NCI-H1930 (cell line): Measurements from ENCODE around the gene EFR3B.
"Not testable (repeated sequence)": the region's sequence is repeated elsewhere in the genome, so short reads cannot be mapped to it uniquely, and the experiment has no call there.

Experiments
- DNase-seq, 2 experiments: peaks; one replicate each; lab custom pipeline; 2025; lab: John Stamatoyannopoulos, UW

Gene EFR3B, protein sequence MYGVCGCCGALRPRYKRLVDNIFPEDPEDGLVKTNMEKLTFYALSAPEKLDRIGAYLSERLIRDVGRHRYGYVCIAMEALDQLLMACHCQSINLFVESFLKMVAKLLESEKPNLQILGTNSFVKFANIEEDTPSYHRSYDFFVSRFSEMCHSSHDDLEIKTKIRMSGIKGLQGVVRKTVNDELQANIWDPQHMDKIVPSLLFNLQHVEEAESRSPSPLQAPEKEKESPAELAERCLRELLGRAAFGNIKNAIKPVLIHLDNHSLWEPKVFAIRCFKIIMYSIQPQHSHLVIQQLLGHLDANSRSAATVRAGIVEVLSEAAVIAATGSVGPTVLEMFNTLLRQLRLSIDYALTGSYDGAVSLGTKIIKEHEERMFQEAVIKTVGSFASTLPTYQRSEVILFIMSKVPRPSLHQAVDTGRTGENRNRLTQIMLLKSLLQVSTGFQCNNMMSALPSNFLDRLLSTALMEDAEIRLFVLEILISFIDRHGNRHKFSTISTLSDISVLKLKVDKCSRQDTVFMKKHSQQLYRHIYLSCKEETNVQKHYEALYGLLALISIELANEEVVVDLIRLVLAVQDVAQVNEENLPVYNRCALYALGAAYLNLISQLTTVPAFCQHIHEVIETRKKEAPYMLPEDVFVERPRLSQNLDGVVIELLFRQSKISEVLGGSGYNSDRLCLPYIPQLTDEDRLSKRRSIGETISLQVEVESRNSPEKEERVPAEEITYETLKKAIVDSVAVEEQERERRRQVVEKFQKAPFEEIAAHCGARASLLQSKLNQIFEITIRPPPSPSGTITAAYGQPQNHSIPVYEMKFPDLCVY

DNA sequence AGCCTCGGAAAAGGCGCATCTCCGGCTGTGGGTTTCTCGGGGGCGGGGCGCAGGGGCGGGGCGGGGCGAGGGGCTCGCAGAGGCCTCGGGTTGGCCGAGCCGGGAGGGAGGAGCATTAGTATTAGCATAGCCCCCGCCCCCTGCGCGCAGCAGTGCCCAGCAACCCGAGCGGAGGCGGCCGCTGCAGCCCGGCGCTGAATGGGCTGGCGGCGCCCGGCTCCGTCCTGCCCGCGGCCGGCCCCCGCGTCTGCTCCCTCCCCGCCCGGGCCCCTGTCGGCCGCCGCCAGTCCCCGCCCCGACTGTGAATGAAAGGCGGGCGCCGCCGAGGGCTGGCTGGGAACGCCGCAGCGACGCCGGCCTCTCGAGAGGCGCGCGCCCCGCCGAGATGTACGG, at the start of gene EFR3B:
Gene EFR3B (plus strand): TSS at position 149 of the 393 bp plus-strand sequence. CDS start 237 bp downstream, at position 386.
- peak; percentile 86 to 92 for DNase-seq

DNA sequence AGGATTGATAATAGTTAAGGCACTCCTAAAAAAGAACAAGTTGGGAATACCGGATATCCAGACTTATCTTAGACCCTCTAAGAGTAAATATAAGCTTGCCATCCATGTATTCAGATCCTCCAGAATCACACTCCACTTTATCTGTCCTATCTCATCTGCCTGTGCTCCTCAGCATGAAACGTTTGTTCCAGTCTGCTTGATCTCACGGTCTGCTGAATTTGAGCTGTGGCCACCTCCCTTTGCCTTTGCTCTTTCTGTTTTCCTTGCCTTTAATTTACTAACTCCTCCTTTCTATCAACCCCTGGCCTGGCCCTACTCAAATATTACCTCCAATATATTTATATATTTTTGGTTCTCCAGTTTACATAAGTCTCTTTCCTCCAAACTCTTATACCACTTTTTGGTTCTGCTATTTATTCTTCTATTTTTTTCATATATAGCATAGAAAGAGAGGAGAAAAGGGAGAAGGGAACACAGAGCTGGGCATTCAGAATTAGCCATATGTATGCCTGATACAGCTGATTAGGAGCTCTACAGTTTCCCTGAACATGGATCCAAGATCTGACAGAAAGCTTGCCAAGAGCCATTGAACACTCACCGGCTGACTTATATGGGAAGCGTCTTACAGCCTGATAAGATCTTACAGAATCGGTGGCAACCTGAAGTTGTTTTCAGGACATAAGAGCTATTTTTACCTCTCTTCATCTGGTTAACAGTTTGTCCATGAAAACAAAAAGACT, 48.3 kb upstream of the EFR3B start:
- DNase-seq, result no peak

DNA sequence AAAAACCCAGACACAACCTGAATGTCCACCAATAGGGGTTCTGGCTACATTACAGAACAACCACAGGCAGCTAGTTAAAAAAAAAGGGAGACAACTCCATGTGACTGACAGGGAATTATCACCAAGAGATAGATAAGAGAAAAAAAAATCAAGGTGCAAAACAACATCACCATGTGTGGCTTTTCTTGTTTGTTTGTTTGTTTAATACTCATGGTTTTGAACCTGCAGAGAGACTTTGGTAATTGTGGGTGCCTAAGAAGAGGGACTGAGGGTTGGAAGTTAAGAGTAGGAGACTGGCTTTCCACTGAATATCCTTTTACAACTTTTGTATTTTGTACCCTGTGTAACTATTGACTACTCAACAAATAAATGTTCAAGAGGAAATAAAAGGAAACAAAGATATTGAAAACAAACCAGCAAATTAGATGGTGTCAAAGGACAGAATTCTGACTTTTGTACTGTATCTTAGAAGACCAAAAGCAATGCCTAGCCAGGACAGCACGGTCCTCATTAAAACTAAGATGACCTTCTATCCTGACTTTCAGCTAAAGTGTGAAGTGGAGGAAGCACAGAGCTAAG, 47.6 kb upstream of the EFR3B start:
- no peak for DNase-seq

DNA sequence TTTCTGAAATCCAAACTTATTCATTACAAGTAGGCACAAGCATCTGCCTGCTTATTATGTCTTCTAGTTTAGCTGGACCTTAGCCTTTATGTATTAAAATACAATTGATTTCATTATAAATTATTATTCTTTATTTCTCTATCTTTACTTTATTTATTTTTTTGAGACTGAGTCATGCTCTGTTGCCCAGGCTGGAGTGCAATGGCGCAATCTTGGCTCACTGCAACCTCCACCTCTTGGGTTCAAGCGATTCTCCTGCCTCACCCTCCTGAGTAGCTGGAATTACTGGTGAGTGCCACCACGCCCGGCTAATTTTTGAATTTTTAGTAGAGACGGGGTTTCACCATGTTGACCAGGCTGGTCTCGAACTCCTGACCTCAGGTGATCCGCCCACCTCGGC, 42.8 kb upstream of the EFR3B start:
- DNase-seq, result not testable (repeated sequence)

DNA sequence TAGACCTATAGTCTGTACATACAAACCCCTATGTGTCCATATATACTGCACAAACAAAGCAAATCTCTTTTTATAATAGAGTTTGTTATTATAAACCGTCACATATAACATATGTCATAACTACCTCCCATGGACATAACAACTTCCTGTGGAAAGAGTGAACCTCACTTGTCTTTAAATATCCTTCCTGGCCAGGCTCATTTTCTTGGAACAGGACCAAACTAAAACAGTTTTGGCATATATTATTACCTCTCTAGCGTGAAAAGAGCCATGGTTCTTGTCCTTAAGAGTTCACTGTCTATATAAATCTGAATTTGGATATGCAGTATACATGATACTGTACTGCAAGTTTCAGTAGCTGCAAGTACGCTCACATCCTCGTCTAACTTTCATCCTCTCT, 41.8 kb upstream of the EFR3B start:
- DNase-seq, result no peak

DNA sequence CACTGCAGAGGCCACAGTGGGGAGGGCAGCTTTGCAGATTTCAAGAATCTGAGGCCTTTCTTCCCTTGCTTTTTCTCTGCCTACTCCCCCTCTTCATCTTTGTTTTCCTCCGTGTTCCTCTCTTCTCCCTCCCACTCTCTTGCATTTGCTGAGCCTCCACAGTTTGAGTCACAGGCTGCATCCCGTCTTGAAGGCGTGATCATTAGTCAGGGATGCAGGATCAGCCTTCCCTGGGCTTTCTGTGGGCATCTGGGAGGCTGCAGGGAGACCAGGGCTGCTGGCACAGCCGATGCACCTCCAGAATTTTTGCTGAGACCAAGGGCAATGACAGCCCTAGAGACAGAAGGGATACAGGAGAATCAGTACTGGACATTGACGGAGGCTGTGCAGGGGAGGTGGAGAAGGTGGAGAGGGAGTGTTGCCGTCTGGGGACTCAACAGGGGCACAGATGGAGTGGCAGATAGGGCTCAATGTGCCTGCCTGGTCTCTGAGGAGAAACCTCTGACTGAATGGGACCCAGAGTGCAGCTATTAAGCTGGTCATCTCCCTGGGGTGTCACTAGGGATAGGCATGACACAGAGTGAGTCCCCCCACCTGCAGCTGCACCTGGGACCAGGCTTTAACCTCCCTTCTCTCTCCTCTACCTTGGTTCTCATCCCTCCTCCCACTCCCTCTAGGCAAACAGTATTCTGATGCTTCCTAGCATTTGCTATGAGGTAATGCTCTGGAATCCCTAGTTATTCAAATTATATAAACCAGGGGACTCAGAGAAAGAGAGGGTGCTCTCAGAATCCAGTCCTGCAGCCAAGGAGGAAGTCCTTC, 41.2 kb upstream of the EFR3B start:
- no peak for DNase-seq

DNA sequence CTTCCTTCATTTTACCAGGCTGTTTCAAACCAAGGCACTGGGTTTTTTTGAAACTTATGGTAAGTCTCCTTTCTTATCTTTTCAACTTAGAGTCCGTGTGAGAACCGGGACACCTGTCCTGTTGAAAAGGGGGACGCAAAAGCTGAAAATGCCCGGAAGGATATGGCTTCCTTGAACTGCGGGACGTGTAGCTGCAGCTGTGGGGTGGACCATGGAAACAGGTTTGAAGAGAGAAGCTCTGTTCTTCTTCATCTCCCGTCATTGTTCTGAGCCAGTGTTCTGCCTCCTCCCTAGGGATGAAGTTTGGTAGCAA, 40.6 kb upstream of the EFR3B start:
- no peak for DNase-seq

DNA sequence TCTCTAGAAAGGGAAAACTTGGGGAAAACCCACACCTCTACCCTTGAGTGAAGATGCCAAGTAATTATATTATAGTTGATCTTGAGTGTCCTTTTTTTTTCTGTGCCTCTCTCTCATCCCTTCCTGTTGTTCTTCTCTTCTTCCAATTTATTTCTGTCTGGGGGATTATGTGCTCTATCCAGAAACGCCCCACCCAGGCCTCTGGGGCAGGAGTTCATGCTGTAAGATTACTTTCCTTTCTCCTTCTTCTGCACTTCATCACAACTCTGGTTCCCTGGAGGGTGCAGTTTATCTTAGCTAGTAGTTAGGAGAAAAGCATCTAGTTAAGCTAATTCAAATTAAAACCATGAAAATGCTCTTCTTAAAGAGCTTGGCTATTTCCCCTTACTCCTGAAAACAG, 39.8 kb upstream of the EFR3B start:
- no peak for DNase-seq

DNA sequence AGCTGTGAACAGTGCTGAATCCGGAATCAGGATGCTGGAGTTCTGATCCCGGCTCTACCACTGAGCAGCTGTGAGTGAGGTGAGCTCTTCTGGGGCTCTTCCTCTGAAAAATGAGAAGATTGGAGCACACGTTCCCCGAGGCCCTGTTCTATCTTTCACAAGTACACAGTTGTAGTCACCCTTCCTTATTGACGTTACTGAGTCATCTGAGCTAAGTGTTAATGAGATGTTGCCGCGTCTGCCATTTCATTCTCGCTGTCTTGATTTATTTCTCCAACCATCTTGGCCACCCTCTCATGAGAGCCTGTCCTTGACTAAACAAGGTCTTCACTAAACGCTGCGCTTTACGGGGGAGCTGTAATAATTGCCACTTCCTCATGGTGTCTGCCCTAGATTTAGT, 31.9 kb upstream of the EFR3B start:
- no peak for DNase-seq

DNA sequence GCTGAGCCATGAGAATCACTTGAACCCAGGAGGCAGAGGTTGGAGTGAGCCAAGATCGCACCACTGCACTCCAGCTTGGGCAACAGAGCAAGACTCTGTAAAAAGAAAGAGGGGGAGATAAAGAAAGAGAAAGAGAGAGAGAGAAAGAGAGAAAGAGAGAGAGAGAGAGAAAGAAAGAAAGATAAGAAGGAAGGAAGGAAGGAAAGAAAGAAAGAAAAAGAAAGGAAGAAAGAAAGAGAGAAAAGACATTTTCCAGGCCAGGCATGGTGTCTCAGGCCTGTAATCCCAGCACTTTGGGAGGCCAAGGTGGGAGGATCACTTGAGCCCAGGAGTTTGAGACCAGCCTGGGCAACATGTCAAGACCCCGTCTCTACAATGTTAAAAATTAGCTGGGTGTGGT, 30.5 kb upstream of the EFR3B start:
- DNase-seq, result not testable (repeated sequence)

DNA sequence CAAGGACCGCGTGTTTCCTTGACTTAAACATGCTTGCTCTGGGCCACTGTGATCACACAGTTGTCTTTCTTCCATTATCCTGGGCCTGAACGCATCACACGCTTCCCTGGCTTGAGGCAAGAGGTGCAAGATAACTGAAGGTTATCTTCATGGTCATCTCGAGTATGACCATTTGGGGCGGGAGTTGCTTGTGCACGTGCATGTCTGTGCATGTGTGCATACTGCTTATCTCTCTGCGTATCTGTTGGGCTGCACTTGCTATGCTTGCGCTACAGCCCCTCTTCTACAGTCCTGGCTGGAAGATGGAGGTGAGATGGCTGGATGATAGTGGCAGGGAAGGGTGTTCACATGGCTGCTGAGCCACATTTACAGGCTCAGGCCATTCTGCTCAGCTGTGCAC, 27.2 kb upstream of the EFR3B start:
- DNase-seq, result no peak

DNA sequence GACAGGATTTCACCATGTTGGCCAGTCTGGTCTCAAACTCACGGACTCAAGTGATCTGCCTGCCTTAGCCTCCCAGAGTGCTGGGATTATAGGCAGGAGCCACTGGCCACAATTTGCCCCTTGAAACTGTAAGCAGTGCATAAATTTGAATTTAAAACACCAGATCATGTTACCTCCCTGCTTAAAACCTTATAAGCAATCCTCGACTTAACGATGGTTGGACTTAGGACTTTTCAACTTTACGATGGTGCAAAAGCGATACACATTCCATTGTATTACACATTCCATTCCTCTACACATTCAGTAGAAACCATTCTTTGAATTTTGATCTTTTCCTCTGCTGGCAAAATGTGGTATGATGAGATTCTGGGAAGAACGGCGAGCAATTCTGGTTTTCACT, 23.2 kb upstream of the EFR3B start:
- no peak for DNase-seq

DNA sequence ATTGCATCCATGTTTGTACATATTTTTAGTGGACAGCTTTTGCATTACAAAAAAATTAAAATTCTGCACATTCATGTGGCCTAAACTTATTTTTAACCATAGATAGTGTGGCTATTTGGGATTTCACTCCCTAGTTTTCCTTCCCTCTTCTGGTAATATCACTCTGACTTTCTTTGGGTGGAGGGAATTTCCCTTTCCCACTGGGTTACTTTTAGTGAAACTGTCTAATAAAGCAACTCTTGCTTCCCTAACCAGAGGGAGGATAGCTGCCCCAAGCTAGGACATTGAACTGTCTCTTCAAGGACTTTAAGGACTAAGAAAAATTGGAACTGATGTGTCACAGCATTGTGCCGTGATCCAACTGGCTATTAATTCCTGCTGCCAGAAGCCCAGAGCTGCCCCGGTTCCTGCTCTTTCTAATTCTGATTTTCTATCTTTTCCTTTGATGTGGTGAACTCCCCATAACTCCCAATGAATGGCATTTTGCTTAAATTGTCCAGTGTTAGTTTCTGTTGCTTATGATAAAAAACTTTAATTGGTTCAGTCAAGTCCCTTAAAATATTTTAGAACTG, 20.0 kb upstream of the EFR3B start:
- no peak for DNase-seq

DNA sequence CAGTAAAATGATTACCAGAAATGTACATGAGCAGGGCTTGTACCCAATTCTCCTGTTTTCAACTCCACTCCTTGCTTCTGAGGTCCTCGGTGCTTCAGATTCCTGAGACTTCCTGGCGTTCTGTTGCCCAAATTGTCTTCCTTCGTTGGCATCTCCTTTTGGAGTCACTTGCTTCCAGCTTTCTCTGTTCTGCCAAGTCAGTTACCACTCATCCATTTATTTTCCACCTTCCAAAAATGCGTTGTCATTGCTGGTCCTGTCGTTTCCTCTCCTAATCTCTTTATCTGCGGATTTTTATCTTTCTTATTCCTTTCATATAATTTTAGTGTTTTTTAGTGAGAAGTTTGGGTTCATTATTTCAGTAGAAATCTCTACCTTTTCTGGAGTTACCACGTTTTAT, 18.5 kb upstream of the EFR3B start:
- DNase-seq, result no peak

DNA sequence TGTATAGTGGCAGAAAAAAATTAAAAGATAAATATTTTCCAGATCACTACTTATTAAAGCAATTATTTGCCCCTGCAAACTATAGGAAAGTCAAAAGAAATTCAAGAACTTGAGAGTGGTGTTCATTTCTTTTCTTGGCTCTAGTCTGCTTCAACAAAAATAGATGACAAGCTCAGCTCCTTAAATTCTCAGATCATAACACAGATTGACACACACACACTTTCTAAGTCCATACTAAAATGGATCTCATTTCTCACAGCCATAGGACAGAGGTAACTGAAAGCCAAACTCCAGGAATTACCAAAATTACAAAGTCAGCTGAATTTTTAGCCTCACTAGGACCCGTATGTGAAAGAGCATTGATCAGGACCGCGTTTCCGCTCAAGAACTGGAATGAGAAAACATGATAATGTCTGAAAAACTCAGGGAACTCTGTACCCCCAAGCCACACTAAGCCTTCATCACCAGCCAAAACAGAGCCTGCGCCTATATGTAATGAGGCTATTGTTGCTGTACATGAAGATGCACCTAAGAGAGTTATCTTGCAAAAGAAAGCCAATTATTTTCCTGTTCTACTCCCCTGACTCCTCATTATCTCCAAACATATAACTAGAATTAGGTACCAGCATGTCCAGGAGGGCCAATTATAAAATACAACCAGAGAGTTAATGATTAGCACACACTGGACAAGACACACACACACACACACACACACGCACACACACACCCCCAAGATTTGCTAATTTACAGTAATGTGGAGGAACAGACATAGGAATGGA, 16.5 kb upstream of the EFR3B start:
- DNase-seq, result no peak

DNA sequence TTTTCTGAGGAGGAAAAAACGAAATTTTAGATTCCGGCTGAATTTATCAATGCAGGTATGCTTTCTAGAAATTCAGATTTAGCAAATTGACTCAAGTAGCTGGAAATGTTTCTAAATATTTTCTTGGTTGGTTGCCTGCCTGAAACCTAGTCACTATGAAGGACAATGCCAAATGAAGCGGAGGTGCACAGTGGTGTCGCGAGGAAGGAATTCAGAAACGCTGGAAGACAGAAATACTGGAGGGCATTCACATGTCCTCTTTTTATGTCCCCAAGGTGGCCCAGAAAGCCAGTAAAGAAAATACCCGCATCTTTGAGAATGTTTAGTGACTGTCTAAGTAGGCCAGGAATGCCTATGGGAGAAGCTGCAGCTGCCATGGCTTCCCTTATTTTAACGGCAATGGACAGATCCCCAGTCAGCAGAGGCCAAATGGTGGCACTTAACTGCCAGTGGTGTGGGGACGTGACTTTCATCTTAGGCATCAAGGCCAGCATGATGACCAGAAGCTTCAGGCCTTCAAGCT, 15.8 kb upstream of the EFR3B start:
- no peak for DNase-seq

DNA sequence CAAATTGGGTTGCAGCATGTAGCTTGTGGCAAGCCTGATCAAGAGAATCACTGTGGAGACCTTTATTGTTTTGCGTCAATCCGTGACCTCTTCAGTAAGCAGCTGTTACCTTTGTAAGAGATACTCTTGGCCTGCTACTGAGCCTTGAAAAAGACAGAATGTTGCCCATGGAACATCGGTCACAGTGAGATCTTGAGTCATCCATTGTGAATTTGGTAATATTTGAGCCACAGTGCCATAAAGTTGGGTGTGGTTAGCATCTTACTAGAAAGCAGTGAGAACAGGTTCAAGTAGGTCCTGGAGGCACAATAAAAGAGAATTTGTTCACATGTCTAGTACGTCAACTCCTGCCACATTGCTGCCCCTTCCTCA, 12.7 kb upstream of the EFR3B start:
- DNase-seq, result no peak

DNA sequence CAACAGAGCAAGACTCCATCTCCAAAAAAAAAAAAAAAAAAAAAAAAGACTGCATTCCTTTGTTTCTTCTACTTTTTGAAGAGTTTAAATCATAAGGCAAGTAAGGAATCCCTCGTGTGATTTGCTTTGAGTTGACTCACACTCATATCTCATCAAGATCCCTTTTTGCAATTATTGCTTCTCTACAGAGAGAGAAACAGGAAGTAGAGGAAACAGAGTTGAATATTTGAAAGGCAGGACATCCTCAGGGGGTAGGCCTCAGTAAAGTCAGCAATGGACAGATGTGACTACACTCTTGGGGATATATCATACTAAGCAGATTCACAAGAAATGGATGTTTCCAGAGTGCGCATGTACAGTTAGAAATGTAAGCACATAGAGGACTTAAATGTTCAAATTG, 11.2 kb upstream of the EFR3B start:
- DNase-seq, result no peak

DNA sequence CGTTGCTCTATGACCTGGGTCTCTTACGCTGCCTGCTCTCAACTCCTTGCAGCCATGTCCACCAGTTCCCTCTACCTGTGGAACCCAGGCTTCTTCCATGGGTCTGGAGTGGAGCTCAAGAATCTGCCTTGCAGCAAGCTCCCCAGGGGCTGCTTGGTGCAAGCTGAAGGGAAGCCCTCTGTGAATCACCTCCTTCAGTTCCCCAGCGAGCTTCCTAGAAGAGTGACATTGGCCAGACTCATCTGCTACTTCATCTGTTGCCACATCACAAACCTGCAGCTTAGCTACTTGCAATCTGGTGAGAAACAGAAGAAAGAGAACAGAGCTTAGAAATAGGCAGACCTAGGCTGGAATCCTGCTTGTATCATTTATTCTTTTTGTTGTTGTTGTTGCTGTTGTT, 9.8 kb upstream of the EFR3B start:
- DNase-seq, result no peak

DNA sequence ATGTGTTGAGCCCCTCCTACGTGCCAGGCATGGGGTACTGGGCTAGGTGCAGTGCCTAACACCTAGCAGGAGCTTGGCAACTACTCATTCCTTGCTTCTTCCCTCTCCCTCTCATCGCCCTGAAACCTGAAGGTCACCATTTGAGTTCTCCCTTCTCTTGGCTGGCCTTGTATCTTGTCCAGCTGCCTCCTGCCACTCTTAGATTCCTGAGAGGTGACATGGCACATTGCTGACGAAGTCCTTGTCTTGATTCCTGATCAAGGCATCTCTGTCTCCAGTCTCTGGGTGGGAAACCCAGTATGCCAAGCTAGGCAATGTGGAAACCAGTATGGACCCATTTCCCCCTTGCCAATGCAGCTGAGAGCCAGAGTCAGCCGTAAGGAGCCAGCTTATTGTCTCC, 9.0 kb upstream of the EFR3B start:
- DNase-seq, result no peak
